Measurements from ENCODE around the gene UGCG.

Gene UGCG

GRCh38 chr9:111917201-111917600, 20.6 kb downstream of the UGCG start:
- peaks cover 8% of the 10 kb centered on the region; the same call in 1 of the 2 replicates for H3K36me3 ChIP-seq (replicated peaks)
- no peaks in the 10 kb centered on the region for H3K27me3 ChIP-seq (ENCODE audit: low read depth)
- no peak for DNase-seq (ENCODE audit: low spot score in 2 of 2)
- H3K9me3 ChIP-seq, result no peaks in the 10 kb centered on the region
- in situ Hi-C loops (cut with MboI; ENCODE audit: low sequenced_read_pairs), result no loop called here
- peaks cover 15% of the 10 kb centered on the region for H3K4me1 ChIP-seq
- H3K4me3 ChIP-seq, result no peak overlapping the region

DNA sequence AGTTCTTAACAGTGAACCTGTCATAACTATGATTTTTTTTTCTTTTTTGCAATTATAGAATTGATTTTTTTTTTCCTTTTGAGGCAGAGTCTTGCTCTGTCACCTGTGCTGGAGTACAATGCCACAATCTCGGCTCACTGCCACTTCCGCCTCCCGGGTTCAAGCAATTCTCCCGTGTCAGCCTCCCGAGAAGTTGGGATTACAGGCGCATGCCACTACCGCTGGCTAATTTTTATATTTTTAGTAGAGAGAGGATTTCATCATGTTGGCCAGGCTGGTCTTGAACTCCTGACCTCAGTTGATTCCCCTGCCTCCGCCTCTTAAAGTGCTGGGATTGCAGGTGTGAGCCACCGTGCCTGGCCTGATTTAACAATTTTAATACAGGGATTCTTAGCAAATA, 21.4 kb downstream of the UGCG start:
- no peaks in the 10 kb centered on the region for H3K27me3 ChIP-seq (ENCODE audit: low read depth)
- in situ Hi-C loops (cut with MboI; ENCODE audit: low sequenced_read_pairs), result no loop called here
- peaks cover 15% of the 10 kb centered on the region for H3K4me1 ChIP-seq
- peaks cover 8% of the 10 kb centered on the region; the same call in 1 of the 2 replicates for H3K36me3 ChIP-seq (replicated peaks)
- no peaks in the 10 kb centered on the region for H3K9me3 ChIP-seq
- H3K4me3 ChIP-seq, result no peak overlapping the region
- no peak for DNase-seq (ENCODE audit: low spot score in 2 of 2)

DNA sequence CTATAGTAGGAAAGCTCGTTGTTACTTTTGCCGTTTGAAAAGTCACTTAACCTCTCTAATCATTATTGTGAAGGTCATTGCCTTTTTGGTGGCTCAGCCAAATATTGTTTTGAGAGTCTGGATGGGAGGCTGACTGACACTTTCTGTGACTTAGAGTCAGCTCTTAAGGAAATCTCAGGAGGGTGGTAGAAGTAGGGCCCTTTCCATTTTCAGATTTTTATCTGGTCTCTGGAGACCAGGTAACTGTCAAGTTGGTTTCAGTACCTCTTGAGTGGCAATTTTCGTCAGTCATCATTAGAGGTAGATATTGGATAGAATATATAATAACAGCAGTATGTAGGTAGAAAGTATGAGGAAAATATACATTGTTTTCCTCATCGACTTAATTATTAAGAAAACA, 23.3 kb downstream of the UGCG start:
- H3K36me3 ChIP-seq (replicated peaks), result peaks cover 8% of the 10 kb centered on the region; the same call in 1 of the 2 replicates
- H3K4me1 ChIP-seq, result peaks cover 8% of the 10 kb centered on the region
- DNase-seq (ENCODE audit: low spot score in 2 of 2), result no peak
- in situ Hi-C loops (cut with MboI; ENCODE audit: low sequenced_read_pairs), result no loop called here
- no peaks in the 10 kb centered on the region for H3K9me3 ChIP-seq
- H3K4me3 ChIP-seq, result no peak overlapping the region
- H3K27me3 ChIP-seq (ENCODE audit: low read depth), result no peaks in the 10 kb centered on the region

GRCh38 chr9:111920531-111920930, 23.9 kb downstream of the UGCG start:
- Histone ChIP-seq H3K36me3 (replicated peaks) (peaks cover 8% of the 10 kb centered on the region; the same call in 1 of the 2 replicates), H3K4me1 (peaks cover 5% of the 10 kb centered on the region), H3K4me3 (no peak overlapping the region), H3K9me3 (no peaks in the 10 kb centered on the region), H3K27me3 (ENCODE audit: low read depth) (no peaks in the 10 kb centered on the region)
- in situ Hi-C loops (cut with MboI; ENCODE audit: low sequenced_read_pairs), result no loop called here
- DNase-seq (ENCODE audit: low spot score in 2 of 2), result no peak

DNA sequence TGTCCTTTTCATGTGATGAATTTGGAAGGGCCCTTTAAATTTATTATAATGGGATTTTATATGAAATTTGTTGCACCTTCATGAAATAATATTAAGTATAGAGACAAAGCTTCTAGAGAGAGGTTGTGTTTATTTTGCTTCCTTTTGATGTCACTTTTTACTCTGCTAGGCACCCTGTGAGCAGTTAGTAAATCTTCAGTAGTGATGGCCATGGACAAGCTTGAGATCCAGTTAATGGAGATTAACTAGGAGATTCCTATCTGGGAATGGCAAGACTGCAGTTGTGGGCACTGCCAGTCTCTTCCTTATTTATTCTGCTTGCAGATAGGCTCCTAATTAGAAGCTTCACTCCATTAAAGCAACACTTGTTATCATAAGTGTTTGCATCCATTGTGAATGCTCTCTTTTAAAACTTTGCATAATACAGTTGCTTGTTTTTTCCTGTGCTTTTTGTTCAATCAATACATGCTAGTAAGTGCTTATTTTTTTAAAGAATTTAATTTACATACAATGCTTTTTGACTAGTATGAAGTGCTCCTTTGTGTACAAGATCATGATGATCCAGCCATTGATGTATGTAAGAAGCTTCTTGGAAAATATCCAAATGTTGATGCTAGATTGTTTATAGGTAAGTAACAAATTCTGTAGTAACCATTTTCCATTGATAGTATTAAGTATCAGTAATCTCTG, 25.9 kb downstream of the UGCG start:
- DNase-seq (ENCODE audit: low spot score in 2 of 2), result no peak
- peaks cover 5% of the 10 kb centered on the region; the same call in 1 of the 2 replicates for H3K36me3 ChIP-seq (replicated peaks)
- in situ Hi-C loops (cut with MboI; ENCODE audit: low sequenced_read_pairs), result no loop called here

GRCh38 chr9:111924281-111924680, 27.7 kb downstream of the UGCG start:
- Histone ChIP-seq H3K36me3 (replicated peaks) (peaks cover 4% of the 10 kb centered on the region), H3K4me1 (no peaks in the 10 kb centered on the region), H3K27me3 (ENCODE audit: low read depth) (no peaks in the 10 kb centered on the region), H3K4me3 (no peak overlapping the region), H3K9me3 (no peaks in the 10 kb centered on the region)
- DNase-seq (ENCODE audit: low spot score in 2 of 2), result no peak
- in situ Hi-C loops (cut with MboI; ENCODE audit: low sequenced_read_pairs), result no loop called here

More for the DNA sequence above, 25.9 kb downstream of the UGCG start:
- H3K9me3 ChIP-seq, result no peaks in the 10 kb centered on the region
- H3K4me1 ChIP-seq, result no peaks in the 10 kb centered on the region
- H3K4me3 ChIP-seq, result no peak overlapping the region
- no peaks in the 10 kb centered on the region for H3K27me3 ChIP-seq (ENCODE audit: low read depth)

DNA sequence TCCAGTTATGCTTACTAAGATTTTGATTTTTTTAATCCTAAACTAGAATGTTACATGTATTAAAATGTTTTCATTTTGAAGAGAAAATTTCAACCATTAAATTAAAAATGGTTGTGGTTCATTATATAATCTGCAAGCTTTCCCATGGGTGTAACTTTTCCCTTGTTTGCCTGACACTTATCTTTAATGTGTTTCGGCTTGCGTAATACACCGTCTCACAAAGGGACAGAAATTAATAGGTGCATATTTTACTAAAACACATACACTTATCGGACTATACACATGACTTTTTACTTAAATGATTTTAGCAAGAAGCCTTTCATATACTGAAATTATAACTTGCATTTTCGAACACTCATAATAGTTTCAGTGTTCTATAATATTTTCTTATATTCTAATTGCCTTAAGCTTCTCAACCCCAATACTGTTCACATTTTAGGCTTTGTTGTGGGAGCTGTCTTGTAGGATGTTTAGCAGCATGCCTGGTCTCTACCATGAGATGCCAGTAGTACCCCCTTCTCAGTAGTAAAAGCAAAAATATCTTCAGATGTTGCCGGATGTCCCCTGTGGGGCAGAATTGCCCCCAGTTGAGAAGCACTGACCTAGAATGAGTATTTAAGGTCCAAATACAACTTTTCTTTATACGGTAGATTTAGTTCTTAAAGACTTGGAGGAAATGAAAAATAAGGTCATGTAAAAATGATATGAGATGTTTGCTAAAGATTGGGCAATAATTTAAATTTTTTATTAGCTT, 28.6 kb downstream of the UGCG start:
- H3K36me3 ChIP-seq (replicated peaks), result peaks cover 7% of the 10 kb centered on the region
- no peaks in the 10 kb centered on the region for H3K4me1 ChIP-seq
- no peak for DNase-seq (ENCODE audit: low spot score in 2 of 2)
- H3K4me3 ChIP-seq, result no peak overlapping the region
- H3K27me3 ChIP-seq (ENCODE audit: low read depth), result no peaks in the 10 kb centered on the region
- no peaks in the 10 kb centered on the region for H3K9me3 ChIP-seq
- in situ Hi-C loops (cut with MboI; ENCODE audit: low sequenced_read_pairs), result no loop called here

DNA sequence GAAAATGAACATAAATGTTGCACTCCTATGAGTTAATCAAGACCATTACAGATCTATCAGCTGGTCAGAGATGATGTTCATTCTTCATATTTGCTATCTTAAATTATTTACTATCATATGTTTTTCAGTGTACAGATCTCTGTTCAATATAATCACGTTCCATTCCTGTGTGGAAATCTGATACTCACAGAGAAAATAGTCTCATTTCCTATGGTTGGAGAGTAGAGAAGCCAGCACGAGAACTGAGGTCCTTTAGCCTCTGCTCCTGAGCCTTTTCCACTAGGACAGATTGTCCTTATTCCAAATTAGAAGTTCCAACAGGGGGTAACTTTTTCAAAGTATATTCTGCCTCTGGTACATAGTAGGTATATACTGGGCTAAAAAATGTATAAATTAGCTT, 29.2 kb downstream of the UGCG start:
- in situ Hi-C loops (cut with MboI; ENCODE audit: low sequenced_read_pairs), result no loop called here
- Histone ChIP-seq H3K4me1 (no peaks in the 10 kb centered on the region), H3K27me3 (ENCODE audit: low read depth) (no peaks in the 10 kb centered on the region), H3K4me3 (no peak overlapping the region), H3K36me3 (replicated peaks) (peaks cover 7% of the 10 kb centered on the region), H3K9me3 (no peaks in the 10 kb centered on the region)
- DNase-seq (ENCODE audit: low spot score in 2 of 2), result no peak

DNA sequence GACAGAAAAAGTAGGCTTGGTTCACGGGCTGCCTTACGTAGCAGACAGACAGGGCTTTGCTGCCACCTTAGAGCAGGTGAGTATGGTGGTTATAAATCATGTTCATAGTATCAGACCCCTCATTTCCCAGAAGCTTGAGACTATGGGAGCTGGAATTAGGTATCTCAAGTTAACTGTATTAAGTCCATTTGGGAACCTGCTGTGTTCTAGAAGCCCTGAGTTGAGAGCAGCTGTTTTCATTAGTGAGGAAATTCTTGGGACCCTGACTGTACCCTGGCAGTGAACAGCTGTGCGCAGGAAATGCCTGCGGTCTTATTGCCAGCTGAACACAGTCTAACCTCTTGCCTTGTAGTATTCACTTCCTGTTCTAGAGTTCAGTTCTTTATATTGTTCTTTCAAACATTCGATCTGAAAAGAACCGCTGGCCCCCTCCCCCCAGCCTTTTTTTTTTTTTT, 29.8 kb downstream of the UGCG start:
- in situ Hi-C loops (cut with MboI; ENCODE audit: low sequenced_read_pairs), result no loop called here
- H3K4me3 ChIP-seq, result no peak overlapping the region

GRCh38 chr9:111928359-111928720, 31.7 kb downstream of the UGCG start:
- Histone ChIP-seq H3K4me3 (no peak overlapping the region), H3K9me3 (no peaks in the 10 kb centered on the region), H3K4me1 (no peaks in the 10 kb centered on the region), H3K36me3 (replicated peaks) (peaks cover 18% of the 10 kb centered on the region), H3K27me3 (ENCODE audit: low read depth) (no peaks in the 10 kb centered on the region)
- in situ Hi-C loops (cut with MboI; ENCODE audit: low sequenced_read_pairs), result no loop called here
- no peak for DNase-seq (ENCODE audit: low spot score in 2 of 2)

More for the DNA sequence above, 29.8 kb downstream of the UGCG start:
- DNase-seq (ENCODE audit: low spot score in 2 of 2), result no peak
- Histone ChIP-seq H3K27me3 (ENCODE audit: low read depth) (no peaks in the 10 kb centered on the region), H3K36me3 (replicated peaks) (peaks cover 7% of the 10 kb centered on the region), H3K9me3 (no peaks in the 10 kb centered on the region), H3K4me1 (no peaks in the 10 kb centered on the region)

DNA sequence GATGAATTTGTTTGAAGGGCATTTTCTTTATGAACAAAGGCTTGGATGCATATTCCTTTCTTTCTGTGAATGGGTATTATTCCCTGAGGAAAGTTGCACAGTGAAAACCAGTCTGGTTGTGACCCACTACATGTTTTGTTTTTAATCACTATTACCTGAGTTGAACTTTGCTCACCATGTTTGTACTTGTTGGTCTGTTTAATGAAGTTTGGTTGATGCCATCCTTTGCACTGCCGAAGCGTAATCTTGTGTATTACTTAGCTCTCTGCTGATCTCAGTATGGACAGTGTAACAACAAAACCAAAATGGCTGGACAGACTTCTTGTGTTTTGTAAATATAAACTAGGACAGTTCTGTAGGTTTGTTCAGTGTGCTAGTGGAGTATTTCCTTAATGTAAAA, 38.1 kb downstream of the UGCG start:
- no peaks in the 10 kb centered on the region for H3K27me3 ChIP-seq (ENCODE audit: low read depth)
- H3K4me1 ChIP-seq, result peaks cover 3% of the 10 kb centered on the region; the same call in 1 of the 2 replicates
- in situ Hi-C loops (cut with MboI; ENCODE audit: low sequenced_read_pairs), result no loop called here
- peaks cover 13% of the 10 kb centered on the region; the same call in 1 of the 2 replicates for H3K36me3 ChIP-seq (replicated peaks)
- H3K4me3 ChIP-seq, result no peak overlapping the region
- H3K9me3 ChIP-seq, result no peaks in the 10 kb centered on the region
- DNase-seq (ENCODE audit: low spot score in 2 of 2), result no peak

DNA sequence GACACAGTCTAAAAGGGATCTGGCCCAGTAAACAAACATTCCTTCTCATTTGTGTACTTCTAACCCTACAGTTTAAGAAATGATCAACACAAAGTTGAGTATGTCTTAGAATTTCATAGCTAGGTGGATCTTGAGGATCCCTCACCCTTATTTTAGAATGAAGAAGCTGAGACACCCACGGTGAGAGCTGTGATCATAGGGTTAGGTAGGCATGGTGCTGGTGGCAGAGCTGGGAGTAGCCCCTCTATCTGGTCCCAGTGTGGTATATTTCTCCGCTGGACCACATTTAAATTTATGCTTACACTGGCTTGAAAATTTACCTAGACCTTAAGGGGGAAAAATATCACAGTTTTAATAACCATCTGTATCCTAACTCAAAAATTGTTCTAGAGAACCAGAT, 39.8 kb downstream of the UGCG start:
- peaks cover 3% of the 10 kb centered on the region; the same call in 1 of the 2 replicates for H3K4me1 ChIP-seq
- H3K36me3 ChIP-seq (replicated peaks), result peaks cover 13% of the 10 kb centered on the region; the same call in 1 of the 2 replicates
- H3K4me3 ChIP-seq, result no peak overlapping the region
- in situ Hi-C loops (cut with MboI; ENCODE audit: low sequenced_read_pairs), result no loop called here
- no peaks in the 10 kb centered on the region for H3K9me3 ChIP-seq
- H3K27me3 ChIP-seq (ENCODE audit: low read depth), result no peaks in the 10 kb centered on the region
- no peak for DNase-seq (ENCODE audit: low spot score in 2 of 2)

DNA sequence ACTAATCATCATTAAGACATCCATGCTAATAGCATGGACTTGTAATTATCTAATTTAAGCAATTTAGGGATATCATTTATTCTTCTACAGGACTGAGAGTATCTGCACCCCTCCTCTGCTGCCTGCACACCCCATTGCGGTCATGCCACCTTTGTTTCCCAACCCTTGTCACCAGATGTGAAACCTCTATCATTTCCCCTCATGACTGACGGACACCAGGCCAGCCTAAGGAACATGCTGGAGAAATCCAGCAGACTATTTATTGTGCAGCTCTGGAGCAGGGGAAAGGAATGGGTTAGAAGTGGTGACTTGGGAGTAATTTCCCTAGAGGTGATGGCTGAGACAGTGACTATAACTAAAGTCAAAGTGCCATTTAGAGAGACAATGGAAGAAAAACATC, 40.7 kb downstream of the UGCG start:
- H3K4me1 ChIP-seq, result peaks cover 3% of the 10 kb centered on the region; the same call in 1 of the 2 replicates
- peaks cover 10% of the 10 kb centered on the region; the same call in 1 of the 2 replicates for H3K36me3 ChIP-seq (replicated peaks)
- H3K9me3 ChIP-seq, result no peaks in the 10 kb centered on the region
- no peak for DNase-seq (ENCODE audit: low spot score in 2 of 2)
- no peak overlapping the region for H3K4me3 ChIP-seq
- H3K27me3 ChIP-seq (ENCODE audit: low read depth), result no peaks in the 10 kb centered on the region
- in situ Hi-C loops (cut with MboI; ENCODE audit: low sequenced_read_pairs), result no loop called here

DNA sequence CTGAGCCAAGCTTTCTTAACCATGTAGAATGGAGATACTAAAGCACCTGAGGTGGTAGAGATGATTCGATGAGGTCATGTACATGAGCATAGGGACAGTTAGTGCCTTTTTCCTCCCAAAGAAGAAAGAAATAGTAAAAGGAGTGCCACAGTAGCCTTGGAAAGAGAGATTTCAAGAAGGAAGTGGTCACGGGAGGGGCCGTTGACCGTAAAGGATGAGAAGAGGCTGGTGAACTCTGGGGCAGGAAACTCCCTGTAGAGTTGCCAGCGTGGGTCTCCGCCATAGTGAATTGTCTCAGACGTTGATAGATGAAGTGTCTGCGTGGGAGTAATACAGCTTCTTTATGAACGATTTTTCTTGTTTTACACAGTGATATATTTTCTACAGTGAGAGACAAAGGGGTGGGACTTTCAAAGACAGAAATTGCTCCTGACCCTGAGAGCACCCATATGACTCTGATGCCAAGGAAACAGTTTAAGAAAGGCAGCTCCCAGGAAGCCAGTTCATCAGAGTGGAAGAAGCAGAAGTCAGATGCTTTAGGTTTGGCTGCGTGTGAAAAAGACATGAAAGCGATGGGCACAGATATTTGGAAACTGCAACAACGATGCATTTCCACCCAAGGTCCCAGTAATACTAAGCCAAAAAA, 41.3 kb downstream of the UGCG start:
- no peak overlapping the region for H3K4me3 ChIP-seq
- H3K4me1 ChIP-seq, result peaks cover 3% of the 10 kb centered on the region; the same call in 1 of the 2 replicates
- no peaks in the 10 kb centered on the region for H3K27me3 ChIP-seq (ENCODE audit: low read depth)
- H3K9me3 ChIP-seq, result no peaks in the 10 kb centered on the region
- in situ Hi-C loops (cut with MboI; ENCODE audit: low sequenced_read_pairs), result no loop called here
- peaks cover 5% of the 10 kb centered on the region; the same call in 1 of the 2 replicates for H3K36me3 ChIP-seq (replicated peaks)
- DNase-seq (ENCODE audit: low spot score in 2 of 2), result no peak
